Epithelial cell of umbilical artery (primary cell): ENCODE measurements around the gene C2orf78. TPM values are rescaled to one million over a fixed set of nuclear protein-coding genes. Genes with fewer than 3 reads are reported as not detected.

Source experiments
- total RNA-seq: library from RNA; depleted of rRNA; stranded (reverse); fragments of >200 nt; gene quantifications from 2 replicates; pipeline ENCODE4 v1.2.3, GENCODE V29; 2014

C2orf78 gene
- total RNA-seq: not detected in 2 replicates

GRCh38 chr2:73783883-73784282 lies at the start of gene C2orf78:
Gene C2orf78, plus strand, starts transcription at chr2:73784183. Its CDS starts 127 bp downstream, at chr2:73784310.

GRCh38 chr2:73736855-73737779 lies 46.9 kb upstream of the C2orf78 start, which contains the start of gene TPRKB:
Gene TPRKB, minus strand, starts transcription at chr2:73737345. Its CDS starts 2,776 bp downstream, at chr2:73734569.

GRCh38 chr2:73779467-73780236 lies 4.3 kb upstream of the C2orf78 start, which contains the start of gene DUSP11:
Gene DUSP11, minus strand, starts transcription at chr2:73780103. Its CDS starts 129 bp downstream, at chr2:73779974.

GRCh38 chr2:73828818-73829570 lies 45.0 kb downstream of the C2orf78 start, which contains the start of gene STAMBP:
Gene STAMBP, plus strand, starts transcription at chr2:73828961. Its CDS starts 1,896 bp downstream, at chr2:73830857.

Other genes starting within 250 kb of the C2orf78 start
- gene NAT8, start 141.8 kb upstream of the C2orf78 start, total RNA-seq: not detected in 2 replicates
- gene TPRKB, start 46.8 kb upstream of the C2orf78 start, total RNA-seq: 50.3 and 56.2 TPM in 2 replicates
- gene DUSP11, start 4.1 kb upstream of the C2orf78 start, total RNA-seq: 28.1 and 28.3 TPM in 2 replicates
- 14.0 and 17.6 TPM in 2 replicates for gene STAMBP, start 44.8 kb downstream of the C2orf78 start, total RNA-seq
- gene ACTG2, start 108.8 kb downstream of the C2orf78 start, total RNA-seq: 0.32 and 0.91 TPM in 2 replicates
- 48.2 and 62.7 TPM in 2 replicates for gene DGUOK, start 142.7 kb downstream of the C2orf78 start, total RNA-seq
- gene TET3, start 200.7 kb downstream of the C2orf78 start, total RNA-seq: 3.2 and 3.5 TPM in 2 replicates